B cell (primary cell): ENCODE results near the gene ITGB4. TPM values are rescaled to one million over a fixed set of nuclear protein-coding genes. Genes with fewer than 3 reads are reported as not detected.

Experiments
- ATAC-seq: fragments of 200-7000 bp; cut with Tn5 transposase; one replicate; pipeline ENCODE4 v1.10.0; 2021; ENCODE audit warnings: low read depth, mild to moderate bottlenecking, moderate number of reproducible peaks, moderate library complexity
- CTCF ChIA-PET: fragments of 350-600 bp; sonication (Branson Sonifier 250); formaldehyde crosslinking; loops from one replicate; lab custom pipeline; 2021; ENCODE audit warnings: antibody characterized with exemption, inconsistent platforms; lab: Charles Lee
- POLR2A ChIA-PET: fragments of 350-600 bp; sonication (Branson Sonifier 250); formaldehyde crosslinking; loops from one replicate; lab custom pipeline; 2021; ENCODE audit warnings: antibody characterized with exemption; lab: Charles Lee
- DNase-seq: peaks from one replicate; pipeline ENCODE4 v3.0.0; 2013
- H2AFZ ChIP-seq: 2 replicates; pipeline ENCODE4 v1.6.1; 2012; ENCODE audit warnings: mild to moderate bottlenecking, low read depth, low read length; ENCODE audit not compliant: insufficient read depth, poor library complexity, severe bottlenecking
- H3K27ac ChIP-seq, 2 donors: 1 replicate in 1 of 2; 2 replicates in 1 of 2; pipeline ENCODE4 v1.5.1; 2012 to 2013; ENCODE audit warnings: low read length in 2 of 2, mild to moderate bottlenecking in 2 of 2, moderate library complexity in 1 of 2
- H3K27me3 ChIP-seq, 4 experiments: fragments of 200-600 bp in 1 of 4; sonication (generic) in 1 of 4; replicated peaks in 1 of 4; 1 replicate in 2 of 4; 2 replicates in 2 of 4; pipeline versions ENCODE4 v1.6.1 to v1.7.0; 2013 to 2016; ENCODE audit warnings: low read length in 3 of 4, mild to moderate bottlenecking in 2 of 4, mixed read lengths in 1 of 4, moderate library complexity in 1 of 4; ENCODE audit not compliant: insufficient read depth in 4 of 4, control insufficient read depth in 3 of 4; ENCODE audit errors: control extremely low read depth in 1 of 4
- H3K36me3 ChIP-seq, 2 experiments: replicated peaks in 1 of 2; 1 replicate in 1 of 2; 2 replicates in 1 of 2; pipeline versions ENCODE4 v1.6.1 to v1.7.1; 2013; ENCODE audit warnings: low read length in 1 of 2; ENCODE audit not compliant: insufficient read depth in 2 of 2, control insufficient read depth in 1 of 2; ENCODE audit errors: control extremely low read depth in 1 of 2, extremely low read depth in 1 of 2
- H3K4me1 ChIP-seq, 2 donors: fragments of 200-600 bp in 1 of 2; sonication (generic) in 1 of 2; 1 replicate in 1 of 2; 2 replicates in 1 of 2; pipeline versions ENCODE4 v1.5.1 to v1.6.1; 2013 to 2017; ENCODE audit warnings: low read length in 2 of 2; ENCODE audit not compliant: control insufficient read depth in 2 of 2, insufficient read depth in 2 of 2
- H3K4me2 ChIP-seq: replicated peaks from 2 replicates; pipeline ENCODE3; 2012; ENCODE audit warnings: mild to moderate bottlenecking, low read depth, low read length; ENCODE audit not compliant: poor library complexity, severe bottlenecking
- H3K4me3 ChIP-seq, 5 experiments: fragments of 200-600 bp in 1 of 5; sonication (generic) in 1 of 5; 1 replicate in 3 of 5; 2 replicates in 2 of 5; pipeline versions ENCODE4 v1.5.1 to v1.7.0; 2011 to 2016; ENCODE audit warnings: low read length in 4 of 5, mild to moderate bottlenecking in 4 of 5, low read depth in 2 of 5, control low read depth in 1 of 5, moderate library complexity in 1 of 5; ENCODE audit not compliant: insufficient read depth in 1 of 5; ENCODE audit errors: control extremely low read depth in 1 of 5, extremely low read depth in 1 of 5
- H3K79me2 ChIP-seq: fragments of 200-600 bp; sonication (generic); one replicate; pipeline ENCODE4 v1.6.0; 2016; ENCODE audit warnings: low read length; ENCODE audit not compliant: control insufficient read depth, insufficient read depth
- H3K9ac ChIP-seq: fragments of 200-600 bp; sonication (generic); 2 replicates; pipeline ENCODE4 v1.6.1; 2017; ENCODE audit warnings: mild to moderate bottlenecking, low read length, moderate library complexity
- H3K9me3 ChIP-seq, 3 donors: one replicate each; pipeline versions ENCODE4 v1.6.1 to v1.7.1; 2013; ENCODE audit warnings: low read length in 2 of 3; ENCODE audit not compliant: control insufficient read depth in 2 of 3, insufficient read depth in 1 of 3; ENCODE audit errors: control extremely low read depth in 1 of 3
- H4K20me1 ChIP-seq: 2 replicates; pipeline ENCODE4 v1.6.0; 2012; ENCODE audit warnings: mild to moderate bottlenecking, low read length; ENCODE audit not compliant: insufficient read depth, control insufficient read depth, poor library complexity, severe bottlenecking
- H3K27ac Mint-ChIP-seq: one replicate; pipeline ENCODE4 v1.8.0; 2021; ENCODE audit warnings: mixed read lengths
- H3K27me3 Mint-ChIP-seq: one replicate; pipeline ENCODE4 v1.8.0; 2021; ENCODE audit warnings: mixed read lengths
- H3K4me1 Mint-ChIP-seq: one replicate; pipeline ENCODE4 v1.8.0; 2021; ENCODE audit warnings: mixed read lengths
- H3K4me3 Mint-ChIP-seq: one replicate; pipeline ENCODE4 v1.8.0; 2021; ENCODE audit warnings: mixed read lengths
- H3K9me3 Mint-ChIP-seq: one replicate; pipeline ENCODE4 v1.8.0; 2022; ENCODE audit warnings: mixed read lengths; ENCODE audit not compliant: insufficient read depth
- EZH2 ChIP-seq: IDR thresholded peaks from 2 replicates; pipeline ENCODE4 v1.6.1; 2012; ENCODE audit warnings: borderline replicate concordance, low read depth, mild to moderate bottlenecking, moderate library complexity, low read length; ENCODE audit not compliant: insufficient read depth, poor library complexity, severe bottlenecking
- WGBS: methylation state at CpG from one replicate; pipeline ENCODE4 v1.1.5; 2013; ENCODE audit warnings: missing lambda C conversion rate; ENCODE audit not compliant: insufficient coverage; 5-methylcytosine and 5-hydroxymethylcytosine counted together
- intact Hi-C: fragments of 100-400 bp; cut with micrococcal nuclease; formaldehyde crosslinking; loops from one replicate; pipeline ENCODE4 v1.10.0; 2022
- polyA plus RNA-seq: library from polyadenylated mRNA; depleted of rRNA; stranded (reverse); fragments of >200 nt; gene quantifications from 2 replicates; pipeline ENCODE4 v1.2.3, GENCODE V29; 2012
- total RNA-seq, 2 donors: library from RNA; stranded (reverse); fragments of 120-200 nt in 1 of 2; gene quantifications; 1 replicate in 1 of 2; 2 replicates in 1 of 2; pipeline versions ENCODE4 v1.2.3 to v1.2.4, GENCODE V29; 2013 to 2022
- TF ChIP-seq, protein P1 (sequence below): fragments of 200-600 bp; IDR thresholded peaks from one replicate; pipeline ENCODE4 v1.8.0; 2022; ENCODE audit warnings: antibody characterized with exemption, mild to moderate bottlenecking

The ITGB4 gene
- total and polyA plus RNA-seq, 2 donors (not counting 1 experiment from before 2014, with no cell fraction given): 0.12 to 0.81 TPM

DNA sequence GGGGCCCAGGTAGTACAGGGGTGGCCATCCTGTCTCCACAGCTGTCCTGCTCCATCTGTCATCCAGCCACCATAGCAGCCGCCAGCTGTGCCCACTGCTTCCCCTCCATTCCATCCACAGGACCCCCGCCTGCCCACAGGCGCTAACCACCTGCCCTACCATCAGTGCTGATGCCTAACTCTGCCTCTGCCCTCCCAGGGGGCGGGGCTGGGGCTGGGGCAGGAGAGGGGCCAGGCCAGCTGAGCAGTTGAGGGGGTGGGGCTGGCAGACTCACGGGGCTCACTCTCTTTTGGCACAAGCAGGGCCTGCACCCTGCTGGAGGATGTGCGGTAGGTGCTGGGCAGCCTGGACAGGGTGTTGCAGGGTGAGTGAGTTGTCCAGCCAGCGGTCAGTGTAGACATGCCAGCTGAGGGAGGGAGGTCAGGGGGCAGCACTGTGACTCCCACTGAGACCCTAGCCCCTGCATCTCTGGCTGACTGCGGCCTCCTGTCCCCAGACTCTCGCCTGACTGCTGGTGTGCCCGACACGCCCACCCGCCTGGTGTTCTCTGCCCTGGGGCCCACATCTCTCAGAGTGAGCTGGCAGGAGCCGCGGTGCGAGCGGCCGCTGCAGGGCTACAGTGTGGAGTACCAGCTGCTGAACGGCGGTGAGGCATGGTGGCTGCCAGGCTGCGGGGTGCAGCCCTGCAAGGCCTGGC, 34.1 kb downstream of the ITGB4 start:
- H3K4me1 Mint-ChIP-seq: peaks cover 16% of the 10 kb centered on the region
- H2AFZ ChIP-seq: no peak overlapping the region
- H3K9ac ChIP-seq: no peak overlapping the region
- no peak overlapping the region for H3K4me2 ChIP-seq
- ATAC-seq (no peak), DNase-seq (peak; percentile 28)
- H3K4me3 Mint-ChIP-seq: peak overlapping the region; percentile 75
- no peaks in the 10 kb centered on the region for H4K20me1 ChIP-seq
- H3K27ac Mint-ChIP-seq: no peak overlapping the region
- WGBS: 73% methylated on average over 16 of the region's 20 CpGs
- no peak overlapping the region for H3K27ac ChIP-seq
- intact Hi-C loops: loop anchor here (10.0 kb wide), 1 partner anchor 249 kb away; the partner anchor contains the start of gene CDK3
- no peaks in the 10 kb centered on the region for H3K9me3 ChIP-seq
- H3K36me3 ChIP-seq: peaks cover 0 to 7% of the 10 kb centered on the region in 2 experiments
- no peaks in the 10 kb centered on the region for H3K27me3 Mint-ChIP-seq
- no peaks in the 10 kb centered on the region for H3K9me3 Mint-ChIP-seq
- peaks cover 6 to 18% of the 10 kb centered on the region in 2 donors for H3K4me1 ChIP-seq
- no peaks in the 10 kb centered on the region for H3K27me3 ChIP-seq
- ChIA-PET CTCF (interaction anchor here (1.3 to 4.9 kb wide), 2 partner anchors 8 to 123 kb away, joined by 3 to 87 read pairs; partner anchors contain the start of genes GALK1 and SMIM5), POLR2A (interaction anchor here (0.5 to 3.4 kb wide), 3 partner anchors 10 to 185 kb away, joined by 3 to 23 read pairs (median 4); partner anchors contain the start of gene GALK1)
- no peak for TF ChIP-seq EZH2
- TF ChIP-seq, protein P1, sequence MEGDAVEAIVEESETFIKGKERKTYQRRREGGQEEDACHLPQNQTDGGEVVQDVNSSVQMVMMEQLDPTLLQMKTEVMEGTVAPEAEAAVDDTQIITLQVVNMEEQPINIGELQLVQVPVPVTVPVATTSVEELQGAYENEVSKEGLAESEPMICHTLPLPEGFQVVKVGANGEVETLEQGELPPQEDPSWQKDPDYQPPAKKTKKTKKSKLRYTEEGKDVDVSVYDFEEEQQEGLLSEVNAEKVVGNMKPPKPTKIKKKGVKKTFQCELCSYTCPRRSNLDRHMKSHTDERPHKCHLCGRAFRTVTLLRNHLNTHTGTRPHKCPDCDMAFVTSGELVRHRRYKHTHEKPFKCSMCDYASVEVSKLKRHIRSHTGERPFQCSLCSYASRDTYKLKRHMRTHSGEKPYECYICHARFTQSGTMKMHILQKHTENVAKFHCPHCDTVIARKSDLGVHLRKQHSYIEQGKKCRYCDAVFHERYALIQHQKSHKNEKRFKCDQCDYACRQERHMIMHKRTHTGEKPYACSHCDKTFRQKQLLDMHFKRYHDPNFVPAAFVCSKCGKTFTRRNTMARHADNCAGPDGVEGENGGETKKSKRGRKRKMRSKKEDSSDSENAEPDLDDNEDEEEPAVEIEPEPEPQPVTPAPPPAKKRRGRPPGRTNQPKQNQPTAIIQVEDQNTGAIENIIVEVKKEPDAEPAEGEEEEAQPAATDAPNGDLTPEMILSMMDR: no peak
- H3K4me3 ChIP-seq: no peak overlapping the region
- peaks cover 3% of the 10 kb centered on the region for H3K79me2 ChIP-seq

DNA sequence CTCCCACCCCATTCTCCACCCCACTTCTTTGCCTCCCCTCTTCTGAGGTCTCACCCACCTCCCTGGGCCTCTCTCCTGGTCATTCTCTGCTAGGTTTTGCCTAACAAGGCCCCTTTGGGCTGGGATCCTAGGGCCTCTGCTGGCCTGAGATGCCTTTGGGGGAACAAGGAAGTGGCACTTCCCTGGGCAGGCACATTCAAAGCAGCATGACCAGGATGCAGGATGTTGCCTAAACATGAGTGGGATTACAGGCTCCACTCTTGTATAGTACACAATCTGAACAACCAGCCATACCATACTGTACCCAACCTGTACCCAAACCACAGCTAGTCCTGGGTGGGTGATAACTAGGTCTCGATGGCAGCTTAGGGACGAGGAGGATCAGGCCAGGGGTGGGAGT, 34.7 kb downstream of the ITGB4 start:
- WGBS: 93% methylated on average over 2 of the region's 2 CpGs
- H3K9me3 Mint-ChIP-seq: no peaks in the 10 kb centered on the region
- intact Hi-C loops: loop anchor here (10.0 kb wide), 1 partner anchor 249 kb away; the partner anchor contains the start of gene CDK3
- no peak overlapping the region for H3K27ac Mint-ChIP-seq
- TF ChIP-seq, protein P1: no peak
- no peak for TF ChIP-seq EZH2
- Histone ChIP-seq H3K4me1 (peaks cover 6 to 18% of the 10 kb centered on the region in 2 donors), H3K9ac (no peak overlapping the region), H2AFZ (no peak overlapping the region), H4K20me1 (no peaks in the 10 kb centered on the region), H3K36me3 (peaks cover 0 to 7% of the 10 kb centered on the region in 2 experiments), H3K9me3 (no peaks in the 10 kb centered on the region), H3K4me3 (no peak overlapping the region), H3K27ac (no peak overlapping the region), H3K79me2 (peaks cover 3% of the 10 kb centered on the region), H3K4me2 (no peak overlapping the region), H3K27me3 (no peaks in the 10 kb centered on the region)
- DNase-seq (no peak), ATAC-seq (no peak)
- CTCF ChIA-PET: interaction anchor here (0.9 kb wide), 1 partner anchor 8 kb away, joined by 3 read pairs; no protein-coding TSS in a partner anchor
- peaks cover 16% of the 10 kb centered on the region for H3K4me1 Mint-ChIP-seq
- H3K4me3 Mint-ChIP-seq: no peak overlapping the region
- POLR2A ChIA-PET: interaction anchor here (1.0 kb wide), 1 partner anchor 20 kb away, joined by 4 read pairs; no protein-coding TSS in a partner anchor
- no peaks in the 10 kb centered on the region for H3K27me3 Mint-ChIP-seq
